ENCODE results near the gene CDC42EP5.

CDC42EP5 gene

GRCh38 chr19:54482889-54483288, 9.8 kb upstream of the CDC42EP5 start:
- ChIA-PET POLR2A (no interaction called here), CTCF (no interaction called here)
- TF ChIP-seq SUZ12 (IDR thresholded peaks at IDR 0.05) (no peak), ARNT (IDR thresholded peaks at IDR 0.05) (no peak), FOXM1 (IDR thresholded peaks at IDR 0.05; ENCODE audit: borderline replicate concordance) (no peak), BHLHE40 (IDR thresholded peaks at IDR 0.05; ENCODE audit: borderline replicate concordance) (no peak), FOXA1 (IDR thresholded peaks at IDR 0.05) (no peak), TARDBP (IDR thresholded peaks at IDR 0.05) (no peak), PKNOX1 (IDR thresholded peaks at IDR 0.05) (no peak), ZNF384 (IDR thresholded peaks at IDR 0.05) (no peak), FOXK2 (IDR thresholded peaks at IDR 0.05) (no peak), LEF1 (IDR thresholded peaks at IDR 0.05; ENCODE audit: borderline replicate concordance) (no peak), HDGF (IDR thresholded peaks at IDR 0.05; ENCODE audit: borderline replicate concordance) (no peak), L3MBTL2 (conservative IDR thresholded peaks at IDR 0.05) (no peak), SP1 (IDR thresholded peaks at IDR 0.05) (no peak), NFRKB (IDR thresholded peaks at IDR 0.05) (no peak), ELF4 (IDR thresholded peaks at IDR 0.05) (no peak), CTBP1 (IDR thresholded peaks at IDR 0.05; ENCODE audit: borderline replicate concordance) (no peak)
- no peak for DNase-seq (ENCODE audit: extremely low spot score)

GRCh38 chr19:54481326-54481930, 8.3 kb upstream of the CDC42EP5 start:
- POLR2A ChIA-PET = no interaction called here
- no peak for TF ChIP-seq HDGF (IDR thresholded peaks at IDR 0.05; ENCODE audit: borderline replicate concordance)
- TF ChIP-seq PKNOX1 (IDR thresholded peaks at IDR 0.05) = peak; percentile 56
- peak; percentile 65 for DNase-seq (ENCODE audit: extremely low spot score)
- CTCF ChIA-PET = interaction anchor here (0.6 to 0.7 kb wide), 3 partner anchors 12 to 590 kb away, joined by 5 to 6 read pairs (median 6); partner anchors contain the start of gene LENG9

- ChIA-PET POLR2A (no interaction called here), CTCF (interaction anchor here (1.2 to 1.5 kb wide), 2 partner anchors 190 to 194 kb away, joined by 3 read pairs; no protein-coding TSS in a partner anchor)
- no peak for TF ChIP-seq ELF4 (IDR thresholded peaks at IDR 0.05)
- no peak for TF ChIP-seq NFRKB (IDR thresholded peaks at IDR 0.05)
- no peak for TF ChIP-seq BHLHE40 (IDR thresholded peaks at IDR 0.05; ENCODE audit: borderline replicate concordance)
- no peak for TF ChIP-seq HDGF (IDR thresholded peaks at IDR 0.05; ENCODE audit: borderline replicate concordance)
- TF ChIP-seq FOXM1 (IDR thresholded peaks at IDR 0.05; ENCODE audit: borderline replicate concordance) = no peak
- no peak for DNase-seq (ENCODE audit: extremely low spot score)
Measured at GRCh38 chr19:54480051-54480450, 7.0 kb upstream of the CDC42EP5 start.

GRCh38 chr19:54478677-54479266, 5.7 kb upstream of the CDC42EP5 start:
- DNase-seq (ENCODE audit: extremely low spot score) = peak; percentile 40
- ChIA-PET POLR2A (no interaction called here), CTCF (interaction anchor here (1.2 to 1.5 kb wide), 2 partner anchors 192 to 195 kb away, joined by 3 read pairs; no protein-coding TSS in a partner anchor)
- TF ChIP-seq ZNF384 (IDR thresholded peaks at IDR 0.05) (no peak), PKNOX1 (IDR thresholded peaks at IDR 0.05) (peak; percentile 68)

GRCh38 chr19:54477650-54478049, 4.6 kb upstream of the CDC42EP5 start:
- TF ChIP-seq L3MBTL2 (conservative IDR thresholded peaks at IDR 0.05) (no peak), SUZ12 (IDR thresholded peaks at IDR 0.05) (no peak), ARNT (IDR thresholded peaks at IDR 0.05) (no peak), SP1 (IDR thresholded peaks at IDR 0.05) (no peak), BHLHE40 (IDR thresholded peaks at IDR 0.05; ENCODE audit: borderline replicate concordance) (no peak)
- CTCF ChIA-PET = interaction anchor here (0.6 to 0.7 kb wide), 3 partner anchors 8 to 331 kb away, joined by 3 to 4 read pairs (median 3); no protein-coding TSS in a partner anchor
- no peak for DNase-seq (ENCODE audit: extremely low spot score)
- POLR2A ChIA-PET = no interaction called here

GRCh38 chr19:54475706-54476105, 2.6 kb upstream of the CDC42EP5 start:
- CTCF ChIA-PET = interaction anchor here (1.1 kb wide), 1 partner anchor 37 kb away, joined by 3 read pairs; no protein-coding TSS in a partner anchor
- DNase-seq (ENCODE audit: extremely low spot score) = no peak
- POLR2A ChIA-PET = no interaction called here

More at GRCh38 chr19:54475706-54476105, 2.6 kb upstream of the CDC42EP5 start:
- TF ChIP-seq FOXK2 (IDR thresholded peaks at IDR 0.05) (no peak), ARNT (IDR thresholded peaks at IDR 0.05) (no peak), L3MBTL2 (conservative IDR thresholded peaks at IDR 0.05) (no peak), HDGF (IDR thresholded peaks at IDR 0.05; ENCODE audit: borderline replicate concordance) (no peak), PKNOX1 (IDR thresholded peaks at IDR 0.05) (no peak), CTBP1 (IDR thresholded peaks at IDR 0.05; ENCODE audit: borderline replicate concordance) (no peak), SUZ12 (IDR thresholded peaks at IDR 0.05) (no peak), LEF1 (IDR thresholded peaks at IDR 0.05; ENCODE audit: borderline replicate concordance) (no peak), TARDBP (IDR thresholded peaks at IDR 0.05) (no peak), SP1 (IDR thresholded peaks at IDR 0.05) (no peak), ZNF384 (IDR thresholded peaks at IDR 0.05) (no peak), FOXM1 (IDR thresholded peaks at IDR 0.05; ENCODE audit: borderline replicate concordance) (no peak), ELF4 (IDR thresholded peaks at IDR 0.05) (no peak), BHLHE40 (IDR thresholded peaks at IDR 0.05; ENCODE audit: borderline replicate concordance) (no peak), FOXA1 (IDR thresholded peaks at IDR 0.05) (no peak), NFRKB (IDR thresholded peaks at IDR 0.05) (no peak)

Measured in HEK293T (cell line).